Mucosa of descending colon (tissue), 3 donors: Measurements from ENCODE around the gene CALCR. TPM values are rescaled to one million over a fixed set of nuclear protein-coding genes. Genes with fewer than 3 reads are reported as not detected.
A peak's percentile ranks its signal among the peaks of the same experiment; 100 is the strongest.

ENCODE experiments used
- ATAC-seq: fragments of 200-7000 bp; cut with Tn5 transposase; one replicate; pipeline ENCODE4 v1.9.1; 2020; ENCODE audit warnings: mild to moderate bottlenecking, moderate library complexity
- DNase-seq, 3 donors: peaks; one replicate each; pipeline ENCODE4 v3.0.0-alpha.2; 2020
- H3K36me3 ChIP-seq: fragments of 200-600 bp; one replicate; pipeline ENCODE4 v1.8.0; 2021; ENCODE audit warnings: low read depth, mild to moderate bottlenecking
- H3K4me1 ChIP-seq: fragments of 200-600 bp; one replicate; pipeline ENCODE4 v1.8.0; 2021; ENCODE audit warnings: low read depth, mild to moderate bottlenecking
- H3K4me3 ChIP-seq: fragments of 200-600 bp; one replicate; pipeline ENCODE4 v1.8.0; 2021; ENCODE audit warnings: mild to moderate bottlenecking
- H3K9me3 ChIP-seq: fragments of 200-600 bp; one replicate; pipeline ENCODE4 v1.8.0; 2021; ENCODE audit warnings: mild to moderate bottlenecking
- CTCF ChIP-seq: fragments of 200-600 bp; IDR thresholded peaks from one replicate; pipeline ENCODE4 v1.8.0; 2022; ENCODE audit warnings: antibody characterized with exemption, mild to moderate bottlenecking
- intact Hi-C, 2 donors: fragments of 100-400 bp; cut with DNase I in 1 of 2; cut with micrococcal nuclease in 1 of 2; formaldehyde crosslinking; loops; one replicate each; pipeline versions ENCODE4 v1.11.0 to v1.11.1; 2022; cut with DNase I, micrococcal nuclease
- microRNA-seq: library from miRNA; unstranded; fragments of <30 nt; microRNA quantifications from one replicate; pipeline ENCODE4, GENCODE V29; 2019
- total RNA-seq, 3 donors: library from RNA; stranded (reverse); fragmentation: NEBNext Ultra II Directional in 2 of 3; extraction: Animal tissue kit (Norgen Biotek cat#: 25700) in 2 of 3; gene quantifications; one replicate each; pipeline versions ENCODE4 v1.2.1 to v1.2.4, GENCODE V29; 2021 to 2023
- donor health status: DM: no; HTN: no; CAD: no; lungs with moderate emphysema.
- donor health status: DM: no; HTN: no; CAD: no.
- donor health status: DM: no; HTN: yes; CAD: no.

Gene CALCR
- total RNA-seq, 3 donors from 2014 or later: not detected

GRCh38 chr7:93382362-93382761 lies 192.2 kb downstream of the CALCR start:
- no peak overlapping the region for H3K4me3 ChIP-seq
- H3K4me1 ChIP-seq: no peaks in the 10 kb centered on the region
- ATAC-seq (no peak), DNase-seq (no peak)
- intact Hi-C loops: no loop called here
- no peak for TF ChIP-seq CTCF
- H3K9me3 ChIP-seq: no peaks in the 10 kb centered on the region
- H3K36me3 ChIP-seq: no peaks in the 10 kb centered on the region

GRCh38 chr7:93378131-93378760 lies 196.3 kb downstream of the CALCR start:
- Histone ChIP-seq H3K4me3 (no peak overlapping the region), H3K36me3 (no peaks in the 10 kb centered on the region), H3K4me1 (no peaks in the 10 kb centered on the region), H3K9me3 (no peaks in the 10 kb centered on the region)
- no peak for TF ChIP-seq CTCF
- DNase-seq (no peak), ATAC-seq (no peak)
- intact Hi-C loops: no loop called here

GRCh38 chr7:93375603-93376002 lies 198.9 kb downstream of the CALCR start:
- ATAC-seq (peak; percentile 25), DNase-seq (no peak)
- H3K9me3 ChIP-seq: no peaks in the 10 kb centered on the region
- no peak for TF ChIP-seq CTCF
- H3K36me3 ChIP-seq: no peaks in the 10 kb centered on the region
- no peaks in the 10 kb centered on the region for H3K4me1 ChIP-seq
- H3K4me3 ChIP-seq: no peak overlapping the region
- intact Hi-C loops: no loop called here

Small RNA genes within 50 kb of the gene (microRNA-seq; reads per million reads assigned to microRNA genes)
- 4.7 reads per million, percentile 21 among the genes with 10 or more reads in this experiment for gene MIR489
- 5.4 reads per million, percentile 23 among the genes with 10 or more reads in this experiment for gene MIR653
